ENCODE data around the gene CD19. TPM values are rescaled to one million over a fixed set of nuclear protein-coding genes. Genes with fewer than 3 reads are reported as not detected.

Gene CD19
- total and polyA plus RNA-seq, 11 donors, result 0.10 to 0.44 (median 0.22) TPM; not detected in 7

DNA sequence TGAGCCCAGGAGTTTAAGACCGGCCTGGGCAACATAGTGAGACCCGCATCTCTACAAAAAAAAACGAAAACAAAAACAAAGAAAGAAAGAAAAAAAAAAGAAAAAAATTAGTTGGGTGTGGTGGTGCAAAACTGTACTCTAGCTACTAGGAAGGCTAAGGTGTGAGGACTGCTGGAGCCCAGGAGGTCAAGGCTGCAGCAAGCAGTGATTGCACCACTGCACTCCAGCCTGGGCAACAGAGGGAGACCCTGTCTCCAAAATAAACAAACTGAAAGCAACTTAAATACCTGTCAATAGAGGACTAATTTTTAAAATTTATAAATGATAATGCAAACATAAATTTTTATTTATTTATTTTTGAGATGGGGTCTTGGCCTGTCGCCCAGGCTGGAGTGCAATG, 36.2 kb upstream of the CD19 start:
- no peak for DNase-seq
- Histone ChIP-seq H3K4me3 (no peak overlapping the region), H3K27me3 (no peaks in the 10 kb centered on the region), H3K9me3 (no peaks in the 10 kb centered on the region), H3K27ac (no peak overlapping the region), H3K4me1 (no peaks in the 10 kb centered on the region), H3K36me3 (peaks cover 0 to 2% (median 0%) of the 10 kb centered on the region in 9 donors)
- intact Hi-C loops (cut with DNase I), result loop anchor here in 1 of 10 donors (2.0 kb wide), 1 partner anchor 21 kb away; no protein-coding TSS in a partner anchor
- 85 to 94% (median 91%) methylated on average over 4 of the region's 4 CpGs for WGBS, 4 donors
- TF ChIP-seq CTCF (IDR thresholded peaks at IDR 0.05), result no peak
- no peak for TF ChIP-seq POLR2A (IDR thresholded peaks at IDR 0.05)
- no peak for ATAC-seq

- TF ChIP-seq CTCF (IDR thresholded peaks at IDR 0.05) (no peak), POLR2A (IDR thresholded peaks at IDR 0.05) (no peak)
- Histone ChIP-seq H3K27ac (no peak overlapping the region), H3K27me3 (no peaks in the 10 kb centered on the region), H3K9me3 (no peaks in the 10 kb centered on the region), H3K4me1 (no peaks in the 10 kb centered on the region), H3K4me3 (no peak overlapping the region), H3K36me3 (peaks cover 0 to 2% (median 0%) of the 10 kb centered on the region in 9 donors)
- intact Hi-C loops (cut with DNase I), result loop anchor here in 1 of 10 donors (2.0 kb wide), 1 partner anchor 19 kb away; no protein-coding TSS in a partner anchor
- WGBS, 4 donors, result 74 to 85% (median 85%) methylated on average over 3 to 4 of the region's 4 CpGs
- DNase-seq (no peak), ATAC-seq (no peak)
Measured at GRCh38 chr16:28897826-28898225, 33.9 kb upstream of the CD19 start.

DNA sequence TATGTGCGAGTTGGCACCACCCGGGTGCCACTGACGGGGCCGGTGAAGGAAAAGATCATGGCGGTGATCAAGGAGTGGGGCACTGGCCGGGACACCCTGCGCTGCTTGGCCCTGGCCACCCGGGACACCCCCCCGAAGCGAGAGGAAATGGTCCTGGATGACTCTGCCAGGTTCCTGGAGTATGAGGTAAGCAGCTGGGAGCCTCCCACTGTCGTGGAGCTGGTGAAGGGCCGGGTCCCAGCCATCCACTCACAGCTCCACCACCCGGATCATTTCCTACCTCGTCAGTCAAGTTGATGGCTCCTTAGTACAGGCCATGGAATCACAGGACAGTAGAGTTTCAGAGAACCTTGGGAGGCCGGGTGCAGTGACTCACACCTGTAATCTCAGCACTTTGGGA, 33.5 kb upstream of the CD19 start:
- H3K4me3 ChIP-seq, result no peak overlapping the region
- H3K27ac ChIP-seq, result no peak overlapping the region
- H3K4me1 ChIP-seq, result no peaks in the 10 kb centered on the region
- no peaks in the 10 kb centered on the region for H3K9me3 ChIP-seq
- ATAC-seq, result no peak
- intact Hi-C loops (cut with DNase I), result no loop called here
- 82 to 88% (median 85%) methylated on average over 14 to 15 of the region's 15 CpGs for WGBS, 4 donors
- peaks cover 0 to 2% (median 0%) of the 10 kb centered on the region in 9 donors for H3K36me3 ChIP-seq
- DNase-seq, result no peak
- H3K27me3 ChIP-seq, result no peaks in the 10 kb centered on the region
- no peak for TF ChIP-seq CTCF (IDR thresholded peaks at IDR 0.05)
- no peak for TF ChIP-seq POLR2A (IDR thresholded peaks at IDR 0.05)

DNA sequence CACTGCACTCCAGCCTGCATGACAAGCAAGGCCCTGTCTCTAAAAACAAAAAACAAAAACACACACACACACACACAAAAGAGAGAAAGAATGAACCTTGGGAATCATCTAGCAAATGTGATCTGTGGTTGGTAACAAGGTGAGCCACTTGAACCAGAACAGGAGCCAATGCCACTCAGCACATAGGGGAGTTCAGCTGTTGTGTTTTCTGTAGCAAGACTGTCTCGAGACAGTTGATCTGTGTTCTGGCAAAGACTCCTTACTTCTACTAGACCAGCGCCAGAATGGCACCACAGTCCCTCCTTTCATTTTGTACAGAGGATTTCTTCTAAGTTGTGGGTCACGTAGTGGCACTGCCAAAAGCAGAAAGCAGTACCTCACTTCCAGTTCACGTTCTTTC, 32.8 kb upstream of the CD19 start:
- ATAC-seq, result no peak
- H3K27me3 ChIP-seq, result no peaks in the 10 kb centered on the region
- DNase-seq, result no peak
- TF ChIP-seq CTCF (IDR thresholded peaks at IDR 0.05), result no peak
- no peak for TF ChIP-seq POLR2A (IDR thresholded peaks at IDR 0.05)
- intact Hi-C loops (cut with DNase I), result no loop called here
- no peaks in the 10 kb centered on the region for H3K9me3 ChIP-seq
- H3K4me3 ChIP-seq, result no peak overlapping the region
- no peak overlapping the region for H3K27ac ChIP-seq
- H3K4me1 ChIP-seq, result no peaks in the 10 kb centered on the region
- WGBS, 4 donors, result 88 to 94% (median 92%) methylated on average over 4 of the region's 4 CpGs
- peaks cover 0 to 2% (median 0%) of the 10 kb centered on the region in 9 donors for H3K36me3 ChIP-seq
